ENCODE data around the gene ISYNA1. TPM values are rescaled to one million over a fixed set of nuclear protein-coding genes. Genes with fewer than 3 reads are reported as not detected.

ISYNA1 gene
- total and polyA plus RNA-seq, 2 of the 8 experiments (the other 6 are each of a cell fraction or from before 2014, with no cell fraction given), result 207 to 264 TPM

GRCh38 chr19:18424890-18425514 lies 12.9 kb downstream of the ISYNA1 start:
- Histone ChIP-seq H3K14ac (ENCODE audit: insufficient read length) (no peak overlapping the region), H4K91ac (replicated peaks; ENCODE audit: insufficient read length, low read length) (peak overlapping the region; percentile 53), H3K18ac (ENCODE audit: extremely low read depth, low read length) (no peak overlapping the region; the same call in 1 of the 2 replicates), H2BK120ac (replicated peaks; ENCODE audit: low read depth, low read length) (no peak overlapping the region), H3K79me1 (ENCODE audit: low read depth, low read length) (peaks cover 3% of the 10 kb centered on the region; the same call in 1 of the 2 replicates), H2BK5ac (ENCODE audit: low read depth, low read length) (no peak overlapping the region), H2AFZ (ENCODE audit: low read length) (no peak overlapping the region), H3K56ac (replicated peaks; ENCODE audit: insufficient read length, low read depth, low read length) (no peak overlapping the region), H3K4me1 (replicated peaks in 1 of 4; ENCODE audit: control insufficient read depth in 3 of 4, insufficient read depth in 4 of 4, low read length in 3 of 4) (peaks cover 0 to 33% (median 21%) of the 10 kb centered on the region in 4 experiments; a peak in 6 of 7 replicates), H4K5ac (ENCODE audit: insufficient read length, low read depth, low read length) (no peak overlapping the region), H3K4me2 (ENCODE audit: insufficient read depth in 1 of 2, low read depth in 2 of 2, low read length in 2 of 2) (no peak overlapping the region), H3K36me3 (ENCODE audit: control insufficient read depth in 2 of 4, insufficient read depth in 4 of 4, low read length in 3 of 4) (no peaks in the 10 kb centered on the region), H3K4ac (replicated peaks; ENCODE audit: insufficient read length, low read depth, low read length) (no peak overlapping the region), H2BK15ac (ENCODE audit: low read length) (no peak overlapping the region; the same call in 1 of the 2 replicates), H3K23me2 (ENCODE audit: low read depth, low read length) (peaks cover 8% of the 10 kb centered on the region; the same call in 1 of the 2 replicates), H3K9ac (replicated peaks in 1 of 4; ENCODE audit: extremely low read depth in 1 of 4, low read depth in 3 of 4, low read length in 3 of 4) (no peak overlapping the region), H3K27ac (ENCODE audit: low read depth, low read length) (no peak overlapping the region), H2BK12ac (ENCODE audit: low read depth, low read length) (peak overlapping the region; percentile 87; the same call in 1 of the 2 replicates), H3K9me3 (ENCODE audit: insufficient read depth in 2 of 2, low read depth in 1 of 2, low read length in 1 of 2) (no peaks in the 10 kb centered on the region), H3K4me3 (ENCODE audit: extremely low read depth in 1 of 4, insufficient read depth in 2 of 4, low read depth in 3 of 4, low read length in 4 of 4) (no peak overlapping the region), H3K23ac (ENCODE audit: insufficient read length) (no peak overlapping the region), H3K79me2 (ENCODE audit: control insufficient read depth in 1 of 2, insufficient read depth in 2 of 2, low read length in 2 of 2) (peaks cover 0 to 4% of the 10 kb centered on the region in 2 experiments; a peak in 1 of 4 replicates), H4K20me1 (replicated peaks in 1 of 2; ENCODE audit: control insufficient read depth in 1 of 2, insufficient read depth in 2 of 2, low read length in 2 of 2) (peaks cover 4 to 17% of the 10 kb centered on the region in 2 experiments), H4K8ac (ENCODE audit: extremely low read depth, insufficient read depth, low read length) (no peak overlapping the region; the same call in 1 of the 2 replicates), H3K27me3 (replicated peaks in 1 of 4; ENCODE audit: control insufficient read depth in 3 of 4, extremely low read depth in 1 of 4, insufficient read depth in 3 of 4, low read length in 3 of 4) (peaks cover 0 to 8% (median 4%) of the 10 kb centered on the region in 4 experiments; a peak in 5 of 7 replicates), H2AK5ac (ENCODE audit: low read depth, low read length) (no peak overlapping the region), H2BK20ac (ENCODE audit: low read length) (no peak overlapping the region)
- 78% methylated on average over 7 of the region's 17 CpGs; no CpG with 5 or more reads in 1 of the 2 experiments for WGBS, 2 experiments (ENCODE audit: extremely low coverage in 1 of 2, insufficient coverage in 1 of 2, insufficient read length in 1 of 2, insufficient replicate concordance in 2 of 2, low coverage in 1 of 2, low lambda C conversion rate in 2 of 2, missing lambda C conversion rate in 1 of 2)
- FAIRE-seq (no peak), DNase-seq (ENCODE audit: low read depth in 1 of 2, low spot score in 2 of 2) (no peak)
- ChIA-PET CTCF (ENCODE audit: partially characterized antibody) (interaction anchor here (1.0 to 1.6 kb wide), 7 partner anchors 14 to 154 kb away, joined by 3 to 7 read pairs (median 4); no protein-coding TSS in a partner anchor), POLR2A (ENCODE audit: partially characterized antibody) (interaction anchor here (1.1 to 3.8 kb wide), 4 partner anchors 8 to 14 kb away, joined by 4 to 27 read pairs (median 5); partner anchors contain the start of gene ISYNA1)
- TF ChIP-seq EZH2 (IDR thresholded peaks at IDR 0.05; ENCODE audit: low read depth, low read length, severe bottlenecking), result no peak
- TF ChIP-seq BACH1 (IDR thresholded peaks at IDR 0.05; ENCODE audit: low read length), result no peak
- no peak for TF ChIP-seq CREB1 (IDR thresholded peaks at IDR 0.05)
- no peak for TF ChIP-seq ZNF274 (IDR thresholded peaks at IDR 0.05; ENCODE audit: borderline replicate concordance, extremely low read depth, low read length)
- no peak for TF ChIP-seq POLR2A (IDR thresholded peaks at IDR 0.05; ENCODE audit: control extremely low read depth in 1 of 2, low read depth in 2 of 2, low read length in 2 of 2)
- no peak for TF ChIP-seq RFX5 (IDR thresholded peaks at IDR 0.05; ENCODE audit: borderline replicate concordance, low read depth, low read length)
- no peak for TF ChIP-seq GABPA (IDR thresholded peaks at IDR 0.05; ENCODE audit: borderline replicate concordance, insufficient read depth, low read length)
- TF ChIP-seq GTF2F1 (IDR thresholded peaks at IDR 0.05; ENCODE audit: borderline replicate concordance, low read depth, low read length), result no peak
- TF ChIP-seq POU5F1 (IDR thresholded peaks at IDR 0.05; ENCODE audit: low read depth, low read length), result no peak
- TF ChIP-seq JUN (IDR thresholded peaks at IDR 0.05; ENCODE audit: low read depth, low read length), result no peak
- TF ChIP-seq SAP30 (IDR thresholded peaks at IDR 0.05; ENCODE audit: insufficient read depth, insufficient replicate concordance, low read length), result no peak
- no peak for TF ChIP-seq KDM4A (IDR thresholded peaks at IDR 0.05; ENCODE audit: low read depth, low read length, severe bottlenecking)
- no peak for TF ChIP-seq PHF8 (conservative IDR thresholded peaks at IDR 0.05; ENCODE audit: low read depth, low read length)
